Measurements from ENCODE around the gene ELK3.
"Not testable (repeated sequence)": the region's sequence is repeated elsewhere in the genome, so short reads cannot be mapped to it uniquely, and the experiment has no call there.

Gene ELK3

GRCh38 chr12:96311191-96311590, 117.0 kb downstream of the ELK3 start:
- DNase-seq (ENCODE audit: low read depth), result no peak

- DNase-seq (ENCODE audit: low read depth), result no peak
Observed at GRCh38 chr12:96313606-96314005, 119.4 kb downstream of the ELK3 start.

- no peak for DNase-seq (ENCODE audit: low read depth)
Observed at GRCh38 chr12:96314723-96315122, 120.5 kb downstream of the ELK3 start.

- DNase-seq (ENCODE audit: low read depth), result not testable (repeated sequence)
Observed at GRCh38 chr12:96315741-96316481, 121.7 kb downstream of the ELK3 start.

GRCh38 chr12:96317801-96318200, 123.6 kb downstream of the ELK3 start:
- not testable (repeated sequence) for DNase-seq (ENCODE audit: low read depth)
